HepG2 (cell line): Measurements from ENCODE around the gene ACOT8. TPM values are rescaled to one million over a fixed set of nuclear protein-coding genes. Genes with fewer than 3 reads are reported as not detected.

Experiments
- DNMT3B ChIP-seq: conservative IDR thresholded peaks from 2 replicates; pipeline ENCODE4 v1.6.1; 2016; ENCODE audit warnings: missing biosample characterization, control low read depth
- FOXA1 ChIP-seq, 2 experiments: fragments of 450-650 bp in 1 of 2; sonication (generic) in 1 of 2; formaldehyde crosslinking in 1 of 2; IDR thresholded peaks; 2 replicates each; pipeline versions ENCODE4 v1.4.0 to v1.6.1; 2016 to 2020; ENCODE audit warnings: missing genetic modification reagents in 1 of 2
- FOXK2 ChIP-seq: fragments of 450-650 bp; IDR thresholded peaks from 2 replicates; pipeline ENCODE4 v1.6.1; 2016
- HOMEZ ChIP-seq: IDR thresholded peaks from 2 replicates; pipeline ENCODE4 v1.6.1; 2016; ENCODE audit warnings: low read depth
- JUND ChIP-seq: sonication (generic); formaldehyde crosslinking; IDR thresholded peaks from 2 replicates; pipeline ENCODE4 v1.8.0; 2022; ENCODE audit warnings: mild to moderate bottlenecking, missing genetic modification reagents
- LCORL ChIP-seq, 2 experiments: fragments of 450-650 bp in 1 of 2; sonication (generic) in 1 of 2; formaldehyde crosslinking in 1 of 2; IDR thresholded peaks; 2 replicates each; pipeline versions ENCODE4 v1.5.0 to v1.6.1; 2017 to 2020; ENCODE audit warnings: antibody characterized with exemption in 1 of 2, missing genetic modification reagents in 1 of 2
- MED13 ChIP-seq: sonication (generic); formaldehyde crosslinking; IDR thresholded peaks from 2 replicates; pipeline ENCODE4 v1.5.0; 2020; ENCODE audit warnings: missing genetic modification reagents
- MXD3 ChIP-seq: IDR thresholded peaks from 2 replicates; pipeline ENCODE4 v1.6.1; 2016; ENCODE audit warnings: mild to moderate bottlenecking, missing biosample characterization, missing genetic modification reagents
- MXD4 ChIP-seq: IDR thresholded peaks from 2 replicates; pipeline ENCODE4 v1.6.1; 2016; ENCODE audit warnings: mild to moderate bottlenecking, missing biosample characterization, missing genetic modification reagents
- NCOR1 ChIP-seq: fragments of 200-600 bp; sonication (generic); IDR thresholded peaks from 2 replicates; pipeline ENCODE4 v1.7.0; 2017; ENCODE audit warnings: antibody characterized with exemption, low read length, borderline replicate concordance
- NFE2 ChIP-seq: sonication (generic); formaldehyde crosslinking; IDR thresholded peaks from 2 replicates; pipeline ENCODE4 v1.4.0; 2020; ENCODE audit warnings: missing genetic modification reagents
- PAF1 ChIP-seq: IDR thresholded peaks from 2 replicates; pipeline ENCODE4 v1.6.1; 2016; ENCODE audit warnings: missing genetic modification reagents, missing compliant biosample characterization
- PHB2 ChIP-seq: fragments of 450-650 bp; IDR thresholded peaks from 2 replicates; pipeline ENCODE4 v1.6.1; 2018; ENCODE audit not compliant: partially characterized antibody
- RELA ChIP-seq: sonication (generic); formaldehyde crosslinking; IDR thresholded peaks from 2 replicates; pipeline ENCODE4 v1.4.0; 2020; ENCODE audit warnings: missing genetic modification reagents
- SMARCC2 ChIP-seq: fragments of 450-650 bp; IDR thresholded peaks from 2 replicates; pipeline ENCODE4 v1.6.1; 2017; ENCODE audit warnings: antibody characterized with exemption, mild to moderate bottlenecking
- SP2 ChIP-seq: sonication (generic); formaldehyde crosslinking; IDR thresholded peaks from 2 replicates; pipeline ENCODE4 v1.5.1; 2020; ENCODE audit warnings: mild to moderate bottlenecking, missing genetic modification reagents
- SP5 ChIP-seq: IDR thresholded peaks from 2 replicates; pipeline ENCODE4 v1.6.1; 2016; ENCODE audit warnings: low read depth, borderline replicate concordance
- TEAD3 ChIP-seq: optimal IDR thresholded peaks from 2 replicates; pipeline ENCODE3; 2016; ENCODE audit warnings: borderline replicate concordance
- TGIF2 ChIP-seq: IDR thresholded peaks from 2 replicates; pipeline ENCODE4 v1.6.1; 2016; ENCODE audit warnings: control low read depth, missing compliant biosample characterization
- YEATS4 ChIP-seq: sonication (generic); formaldehyde crosslinking; IDR thresholded peaks from 2 replicates; pipeline ENCODE4 v1.4.0; 2020; ENCODE audit warnings: missing genetic modification reagents, borderline replicate concordance
- ZBTB7B ChIP-seq: sonication (generic); formaldehyde crosslinking; IDR thresholded peaks from 2 replicates; pipeline ENCODE4 v1.4.0; 2020; ENCODE audit warnings: missing genetic modification reagents
- ZFAT ChIP-seq: sonication (generic); formaldehyde crosslinking; conservative IDR thresholded peaks from 2 replicates; pipeline ENCODE4 v1.8.1; 2023; ENCODE audit warnings: missing genetic modification reagents, inconsistent platforms
- ZFY ChIP-seq: sonication (generic); formaldehyde crosslinking; IDR thresholded peaks from 2 replicates; pipeline ENCODE4 v1.4.0; 2020; ENCODE audit warnings: missing genetic modification reagents
- ZNF281 ChIP-seq: sonication (generic); formaldehyde crosslinking; IDR thresholded peaks from 2 replicates; pipeline ENCODE4 v1.4.0; 2020; ENCODE audit warnings: missing genetic modification reagents, borderline replicate concordance
- ZNF292 ChIP-seq: sonication (generic); formaldehyde crosslinking; IDR thresholded peaks from 2 replicates; pipeline ENCODE4 v1.8.1; 2022; ENCODE audit warnings: mild to moderate bottlenecking, low read depth, missing genetic modification reagents, borderline replicate concordance
- ZNF296 ChIP-seq: sonication (generic); formaldehyde crosslinking; conservative IDR thresholded peaks from 2 replicates; pipeline ENCODE4 v1.5.0; 2020; ENCODE audit warnings: mild to moderate bottlenecking, missing genetic modification reagents
- ZNF331 ChIP-seq: sonication (generic); formaldehyde crosslinking; IDR thresholded peaks from 2 replicates; pipeline ENCODE4 v1.4.0; 2020; ENCODE audit warnings: missing genetic modification reagents
- ZNF335 ChIP-seq: sonication (generic); formaldehyde crosslinking; IDR thresholded peaks from 2 replicates; pipeline ENCODE4 v1.4.0; 2020; ENCODE audit warnings: missing genetic modification reagents
- ZNF484 ChIP-seq: sonication (generic); formaldehyde crosslinking; IDR thresholded peaks from 2 replicates; pipeline ENCODE4 v1.5.1; 2020; ENCODE audit warnings: mild to moderate bottlenecking, low read depth, missing genetic modification reagents, borderline replicate concordance
- ZNF607 ChIP-seq: sonication (generic); formaldehyde crosslinking; IDR thresholded peaks from 2 replicates; pipeline ENCODE4 v1.5.1; 2020; ENCODE audit warnings: missing genetic modification reagents, mild to moderate bottlenecking, borderline replicate concordance
- ZSCAN29 ChIP-seq: sonication (generic); formaldehyde crosslinking; conservative IDR thresholded peaks from 2 replicates; pipeline ENCODE4 v1.4.0; 2020; ENCODE audit warnings: mild to moderate bottlenecking, missing genetic modification reagents
- polyA plus RNA-seq, 8 experiments: library from polyadenylated mRNA; depleted of rRNA in 3 of 8; stranded (reverse) in 7 of 8; unstranded in 1 of 8; fragments of >200 nt; fragmentation: Illumina TruSeq in 4 of 8; extraction: Trizol in 4 of 8; gene quantifications; 2 replicates each; pipeline versions ENCODE4 v1.2.1 to v1.2.3, GENCODE V29; 2011 to 2016; ENCODE audit warnings: low read depth in 4 of 8, missing spikeins in 1 of 8, mixed read lengths in 1 of 8; ENCODE audit not compliant: insufficient read depth in 1 of 8
- total RNA-seq, 5 experiments: library from RNA; depleted of rRNA; stranded (reverse); fragments of >200 nt; fragmentation: Illumina TruSeq; extraction: Trizol; gene quantifications; 2 replicates each; pipeline ENCODE4 v1.2.3, GENCODE V29; 2016; ENCODE audit warnings: low read depth in 1 of 5

Gene ACOT8
- total and polyA plus RNA-seq, 2 of the 13 experiments (the other 11 are each of a cell fraction or from before 2014, with no cell fraction given), result 31.4 to 45.5 TPM

GRCh38 chr20:45872626-45873025, 15.4 kb upstream of the ACOT8 start (continued):
- TF ChIP-seq FOXA1 (IDR thresholded peaks at IDR 0.05) (no peak), FOXA1 (CRISPR knock-in tag; IDR thresholded peaks at IDR 0.05) (peak; percentile 28; the same call in 1 of the 2 replicates), MXD3 (CRISPR knock-in tag) (0 out of 2 replicates have a peak, but pooled peaks have one; percentile 28), NFE2 (CRISPR knock-in tag) (no peak), JUND (CRISPR knock-in tag) (no peak), LCORL (IDR thresholded peaks at IDR 0.05) (no peak), LCORL (CRISPR knock-in tag; IDR thresholded peaks at IDR 0.05) (0 out of 2 replicates have a peak, but pooled peaks have one; percentile 39), ZBTB7B (no peak), ZNF607 (CRISPR knock-in tag) (0 out of 2 replicates have a peak, but pooled peaks have one; percentile 26), SP2 (CRISPR knock-in tag) (0 out of 2 replicates have a peak, but pooled peaks have one; percentile 22), FOXK2 (no peak), YEATS4 (no peak), ZNF335 (CRISPR knock-in tag) (no peak), ZNF296 (CRISPR knock-in tag) (no peak), MXD4 (CRISPR knock-in tag) (no peak), HOMEZ (CRISPR knock-in tag) (peak; percentile 49; the same call in 1 of the 2 replicates), ZNF484 (CRISPR knock-in tag) (no peak), ZNF331 (no peak), ZFAT (CRISPR knock-in tag) (no peak), ZNF281 (CRISPR knock-in tag) (peak; percentile 63; the same call in 1 of the 2 replicates), PAF1 (CRISPR knock-in tag) (no peak), NCOR1 (no peak), ZSCAN29 (CRISPR knock-in tag) (no peak), TEAD3 (CRISPR knock-in tag) (peak; percentile 34), DNMT3B (CRISPR knock-in tag) (no peak), ZFY (no peak), ZNF292 (CRISPR knock-in tag) (no peak), SMARCC2 (no peak), PHB2 (no peak), RELA (no peak), SP5 (CRISPR knock-in tag) (no peak), MED13 (CRISPR knock-in tag) (no peak), TGIF2 (CRISPR knock-in tag) (no peak)
